ENCODE data around the gene RFTN1. TPM values are rescaled to one million over a fixed set of nuclear protein-coding genes. Genes with fewer than 3 reads are reported as not detected.

RFTN1 gene
- total and polyA plus RNA-seq, 4 donors: 4.4 to 20.4 (median 11.9) TPM

GRCh38 chr3:16288664-16289063 is 224.8 kb downstream of the RFTN1 start (continued):
- no peak for TF ChIP-seq ATF3 (IDR thresholded peaks at IDR 0.05)
- TF ChIP-seq MAX (IDR thresholded peaks at IDR 0.05): no peak
- TF ChIP-seq RAD21 (IDR thresholded peaks at IDR 0.05): no peak
- TF ChIP-seq EGR1 (IDR thresholded peaks at IDR 0.05; ENCODE audit: low read depth in 2 of 2): no peak
- no peak for TF ChIP-seq YY1 (IDR thresholded peaks at IDR 0.05)
- TF ChIP-seq NR2F2 (IDR thresholded peaks at IDR 0.05): no peak

GRCh38 chr3:16286751-16287543 is 226.6 kb downstream of the RFTN1 start:
- no peak for DNase-seq (ENCODE audit: low spot score)
- Histone ChIP-seq H3K4me3 (ENCODE audit: low read depth in 1 of 3, low read length in 3 of 3) (no peak overlapping the region), H3K36me3 (ENCODE audit: control insufficient read depth in 4 of 4, insufficient read depth in 3 of 4, low read depth in 1 of 4, low read length in 3 of 4) (peaks cover 2 to 25% (median 10%) of the 10 kb centered on the region in 4 donors), H3K9me3 (ENCODE audit: control insufficient read depth in 4 of 4, low read length in 3 of 4) (no peaks in the 10 kb centered on the region), H3K27me3 (ENCODE audit: control insufficient read depth in 4 of 4, insufficient read depth in 4 of 4, low read length in 3 of 4) (no peaks in the 10 kb centered on the region), H3K4me1 (ENCODE audit: control insufficient read depth in 4 of 4, insufficient read depth in 4 of 4, low read length in 3 of 4) (peaks cover 0 to 6% (median 3%) of the 10 kb centered on the region in 4 donors), H3K9ac (ENCODE audit: low read depth in 1 of 2, low read length in 2 of 2) (peak overlapping the region in 1 of 2 donors; percentile 6), H3K27ac (ENCODE audit: low read depth in 1 of 2, low read length in 2 of 2) (peak overlapping the region in 1 of 2 donors; percentile 48)
- WGBS: 73% methylated on average over 6 of the region's 6 CpGs
- no peak for TF ChIP-seq SP1 (IDR thresholded peaks at IDR 0.05)
- no peak for TF ChIP-seq REST (IDR thresholded peaks at IDR 0.05)

GRCh38 chr3:16286161-16286560 is 227.3 kb downstream of the RFTN1 start:
- H3K27ac ChIP-seq (ENCODE audit: low read depth in 1 of 2, low read length in 2 of 2): peak overlapping the region in 1 of 2 donors; percentile 48
- peak overlapping the region in 1 of 2 donors; percentile 30 for H3K9ac ChIP-seq (ENCODE audit: low read depth in 1 of 2, low read length in 2 of 2)

More at GRCh38 chr3:16286161-16286560, 227.3 kb downstream of the RFTN1 start:
- TF ChIP-seq REST (IDR thresholded peaks at IDR 0.05) (no peak), JUND (IDR thresholded peaks at IDR 0.05) (no peak), NR2F2 (IDR thresholded peaks at IDR 0.05) (no peak), EGR1 (IDR thresholded peaks at IDR 0.05; ENCODE audit: low read depth in 2 of 2) (no peak), ZBTB33 (IDR thresholded peaks at IDR 0.05) (no peak), HNF4A (conservative IDR thresholded peaks at IDR 0.05) (no peak), MAX (IDR thresholded peaks at IDR 0.05) (no peak), HNF4G (IDR thresholded peaks at IDR 0.05) (no peak), SP1 (IDR thresholded peaks at IDR 0.05) (no peak)
- Histone ChIP-seq H3K4me1 (ENCODE audit: control insufficient read depth in 4 of 4, insufficient read depth in 4 of 4, low read length in 3 of 4) (peaks cover 0 to 6% (median 3%) of the 10 kb centered on the region in 4 donors), H3K9me3 (ENCODE audit: control insufficient read depth in 4 of 4, low read length in 3 of 4) (no peaks in the 10 kb centered on the region), H3K36me3 (ENCODE audit: control insufficient read depth in 4 of 4, insufficient read depth in 3 of 4, low read depth in 1 of 4, low read length in 3 of 4) (peaks cover 2 to 25% (median 10%) of the 10 kb centered on the region in 4 donors), H3K27me3 (ENCODE audit: control insufficient read depth in 4 of 4, insufficient read depth in 4 of 4, low read length in 3 of 4) (no peaks in the 10 kb centered on the region), H3K4me3 (ENCODE audit: low read depth in 1 of 3, low read length in 3 of 3) (no peak overlapping the region)
- WGBS: 91% methylated on average over 3 of the region's 3 CpGs
- DNase-seq (ENCODE audit: low spot score): no peak

Measured in liver (tissue), 9 donors.